H1 (cell line): ENCODE data around the gene FTL. TPM values are rescaled to one million over a fixed set of nuclear protein-coding genes. Genes with fewer than 3 reads are reported as not detected.

Source experiments
- CBX8 ChIP-seq: fragments of 300-800, 300-1000 bp; sonication (generic); IDR thresholded peaks from 2 replicates; pipeline ENCODE4 v1.7.1; 2016; ENCODE audit warnings: low read depth, low read length, borderline replicate concordance
- CHD7 ChIP-seq: fragments of 300-600 bp; sonication (generic); IDR thresholded peaks from 2 replicates; pipeline ENCODE4 v1.7.1; 2012; ENCODE audit warnings: low read length, moderate library complexity, mild to moderate bottlenecking, inconsistent platforms; ENCODE audit not compliant: insufficient replicate concordance
- polyA plus RNA-seq, 7 experiments: library from polyadenylated mRNA; depleted of rRNA in 3 of 7; stranded (reverse) in 5 of 7; unstranded in 2 of 7; fragments of >200 nt in 5 of 7; fragments of 200-250 nt in 2 of 7; gene quantifications; 1 replicate in 5 of 7; 2 replicates in 1 of 7; 4 replicates in 1 of 7; pipeline versions ENCODE4 v1.2.1 to v1.2.3, GENCODE V29; 2011 to 2013; ENCODE audit warnings: missing spikeins in 2 of 7, mixed read lengths in 2 of 7
- total RNA-seq: library from RNA; stranded (reverse); fragmentation: NEBNext Ultra II Directional; extraction: Animal tissue kit (Norgen Biotek cat#: 25700); gene quantifications from 2 replicates; pipeline ENCODE4 v1.2.1, GENCODE V29; 2021

The FTL gene
- total and polyA plus RNA-seq, 2 of the 8 experiments (the other 6 are each of a cell fraction or from before 2014, with no cell fraction given) = 1,751 to 2,427 TPM

DNA sequence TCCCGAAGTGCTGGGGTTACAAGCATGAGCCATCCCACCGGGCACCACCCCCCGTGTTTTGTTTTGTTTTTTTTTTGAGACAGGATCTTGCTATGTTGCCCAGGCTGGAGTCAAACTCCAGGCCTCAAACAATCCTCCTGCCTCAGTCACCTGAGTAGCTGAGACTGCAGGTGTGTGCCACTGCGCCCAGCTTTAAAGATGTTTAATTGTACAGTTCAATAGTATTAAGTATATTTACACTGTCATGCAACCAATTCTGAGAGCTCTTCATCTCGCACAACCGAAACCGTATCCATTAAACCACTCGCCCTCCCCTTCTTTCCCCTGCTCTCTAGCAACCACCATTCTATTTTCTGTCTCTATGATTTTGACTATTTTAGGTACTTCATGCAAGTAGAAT is 49.4 kb upstream of the FTL start (continued):
- TF ChIP-seq CHD7 (no peak), CBX8 (no peak)
- TF ChIP-seq, all 59 proteins: peak for 0
